ENCODE measurements around the gene LRBA.

The LRBA gene

DNA sequence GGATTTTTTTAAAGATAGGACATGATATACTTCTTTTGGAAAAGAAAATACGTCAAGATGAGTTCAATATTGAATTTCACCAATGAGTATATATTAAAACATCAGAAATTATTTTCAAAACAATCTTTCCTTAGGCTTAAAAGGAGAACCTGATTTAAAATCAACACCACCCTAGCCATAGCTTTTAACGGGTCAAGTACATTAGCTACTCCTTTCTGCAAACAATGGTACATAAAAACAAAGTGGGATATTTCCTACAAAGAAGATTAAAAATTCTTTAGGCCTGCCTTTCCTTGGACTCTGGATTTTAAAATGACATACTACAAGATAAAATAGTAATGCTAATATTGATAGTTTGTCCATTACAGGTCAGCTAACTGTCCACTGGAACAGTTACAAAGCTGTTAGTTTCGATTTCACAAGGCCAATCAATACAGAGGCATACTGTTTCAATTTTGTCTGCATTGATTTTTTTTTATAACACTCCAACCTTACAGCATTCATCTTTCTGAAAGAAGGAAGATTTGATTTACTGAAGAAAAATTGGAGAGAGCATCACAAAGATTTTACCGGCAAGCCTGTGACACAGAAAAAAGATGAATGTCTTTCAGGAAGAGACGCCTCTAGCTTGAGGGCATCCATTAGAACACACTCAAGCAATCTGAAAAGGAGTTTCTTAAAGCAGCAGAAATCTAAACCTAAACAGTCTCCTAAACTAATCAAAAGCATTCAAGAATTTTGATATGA, 335.9 kb downstream of the LRBA start:
- H3K4me3 ChIP-seq (ENCODE audit: low read depth, low read length, poor library complexity, severe bottlenecking): no peak overlapping the region
- no peak overlapping the region for H3K27ac ChIP-seq (ENCODE audit: low read depth, low read length, poor library complexity, severe bottlenecking)

DNA sequence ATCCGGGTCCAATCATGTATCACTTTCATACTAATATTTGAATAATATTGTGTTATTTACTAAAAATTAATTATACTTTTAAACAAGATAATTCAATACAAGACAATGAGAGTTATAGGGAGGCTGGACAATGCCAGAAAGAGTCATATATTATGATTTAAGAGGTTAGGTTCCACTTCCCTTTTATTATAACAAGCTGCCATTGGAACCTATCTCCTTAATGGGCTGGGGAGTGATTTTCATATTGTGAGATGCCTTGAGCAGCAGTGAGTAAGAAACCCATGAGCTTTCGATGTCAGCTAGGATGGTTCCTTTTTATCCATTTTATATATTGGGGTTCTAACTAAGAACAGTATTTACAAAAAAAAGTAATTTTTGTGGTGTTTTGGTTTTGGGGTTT, 341.3 kb downstream of the LRBA start:
- TF ChIP-seq, protein P1, sequence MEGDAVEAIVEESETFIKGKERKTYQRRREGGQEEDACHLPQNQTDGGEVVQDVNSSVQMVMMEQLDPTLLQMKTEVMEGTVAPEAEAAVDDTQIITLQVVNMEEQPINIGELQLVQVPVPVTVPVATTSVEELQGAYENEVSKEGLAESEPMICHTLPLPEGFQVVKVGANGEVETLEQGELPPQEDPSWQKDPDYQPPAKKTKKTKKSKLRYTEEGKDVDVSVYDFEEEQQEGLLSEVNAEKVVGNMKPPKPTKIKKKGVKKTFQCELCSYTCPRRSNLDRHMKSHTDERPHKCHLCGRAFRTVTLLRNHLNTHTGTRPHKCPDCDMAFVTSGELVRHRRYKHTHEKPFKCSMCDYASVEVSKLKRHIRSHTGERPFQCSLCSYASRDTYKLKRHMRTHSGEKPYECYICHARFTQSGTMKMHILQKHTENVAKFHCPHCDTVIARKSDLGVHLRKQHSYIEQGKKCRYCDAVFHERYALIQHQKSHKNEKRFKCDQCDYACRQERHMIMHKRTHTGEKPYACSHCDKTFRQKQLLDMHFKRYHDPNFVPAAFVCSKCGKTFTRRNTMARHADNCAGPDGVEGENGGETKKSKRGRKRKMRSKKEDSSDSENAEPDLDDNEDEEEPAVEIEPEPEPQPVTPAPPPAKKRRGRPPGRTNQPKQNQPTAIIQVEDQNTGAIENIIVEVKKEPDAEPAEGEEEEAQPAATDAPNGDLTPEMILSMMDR (IDR thresholded peaks at IDR 0.05; ENCODE audit: low read length): no peak
- TF ChIP-seq EZH2 (IDR thresholded peaks at IDR 0.05; ENCODE audit: borderline replicate concordance, low read length): no peak
- Histone ChIP-seq H3K4me2 (ENCODE audit: low read length) (no peak overlapping the region), H4K20me1 (ENCODE audit: insufficient read depth, low read length) (no peaks in the 10 kb centered on the region), H3K27ac (ENCODE audit: low read depth, low read length, poor library complexity, severe bottlenecking) (no peak overlapping the region), H3K9me2 (ENCODE audit: low read depth, low read length) (no peaks in the 10 kb centered on the region), H3K79me2 (ENCODE audit: insufficient read depth, low read length) (no peaks in the 10 kb centered on the region), H3K36me3 (ENCODE audit: insufficient read depth, low read length) (no peaks in the 10 kb centered on the region), H3F3A (ENCODE audit: insufficient read depth, low read length) (no peaks in the 10 kb centered on the region), H3K27me3 (ENCODE audit: insufficient read depth, low read length) (no peaks in the 10 kb centered on the region), H2AFZ (ENCODE audit: low read length) (no peak overlapping the region), H3K9ac (ENCODE audit: low read length) (no peak overlapping the region), H3K4me1 (ENCODE audit: insufficient read depth, low read length, severe bottlenecking) (no peaks in the 10 kb centered on the region), H3K9me3 (ENCODE audit: low read length) (no peaks in the 10 kb centered on the region), H3K4me3 (ENCODE audit: low read depth, low read length, poor library complexity, severe bottlenecking) (no peak overlapping the region)

More for the DNA sequence above, 335.9 kb downstream of the LRBA start:
- Histone ChIP-seq H3K4me2 (ENCODE audit: low read length) (no peak overlapping the region), H2AFZ (ENCODE audit: low read length) (no peak overlapping the region), H3K9me3 (ENCODE audit: low read length) (no peaks in the 10 kb centered on the region), H3K79me2 (ENCODE audit: insufficient read depth, low read length) (no peaks in the 10 kb centered on the region), H3K9ac (ENCODE audit: low read length) (no peak overlapping the region), H3K36me3 (ENCODE audit: insufficient read depth, low read length) (peaks cover 5% of the 10 kb centered on the region; the same call in 1 of the 2 replicates), H3K4me1 (ENCODE audit: insufficient read depth, low read length, severe bottlenecking) (peaks cover 12% of the 10 kb centered on the region), H3K9me2 (ENCODE audit: low read depth, low read length) (no peaks in the 10 kb centered on the region), H3K27me3 (ENCODE audit: insufficient read depth, low read length) (no peaks in the 10 kb centered on the region), H3F3A (ENCODE audit: insufficient read depth, low read length) (no peaks in the 10 kb centered on the region), H4K20me1 (ENCODE audit: insufficient read depth, low read length) (no peaks in the 10 kb centered on the region)
- no peak for TF ChIP-seq EZH2 (IDR thresholded peaks at IDR 0.05; ENCODE audit: borderline replicate concordance, low read length)
- TF ChIP-seq, protein P1 (IDR thresholded peaks at IDR 0.05; ENCODE audit: low read length): no peak

DNA sequence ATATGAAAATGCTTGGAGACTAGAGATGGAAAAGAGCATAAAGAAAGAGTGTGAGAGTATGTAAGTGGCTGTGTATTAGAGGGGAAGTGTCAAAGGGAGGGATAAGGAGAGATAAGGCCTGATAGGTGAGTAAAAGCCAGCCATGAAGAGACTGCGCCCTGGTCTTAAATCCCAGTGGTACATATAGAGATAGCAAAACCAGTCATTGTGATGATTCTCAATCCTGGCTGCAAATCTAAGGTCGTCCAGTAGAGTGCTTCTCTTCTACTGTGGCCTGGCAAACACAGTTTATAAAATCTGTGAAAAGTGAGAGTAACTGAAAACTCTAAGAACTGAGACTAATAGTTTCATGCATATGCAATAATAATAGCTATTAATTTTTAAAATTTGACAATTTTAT, 346.3 kb downstream of the LRBA start:
- Histone ChIP-seq H3K79me2 (ENCODE audit: insufficient read depth, low read length) (no peaks in the 10 kb centered on the region), H3F3A (ENCODE audit: insufficient read depth, low read length) (no peaks in the 10 kb centered on the region)

More for the DNA sequence above, 346.3 kb downstream of the LRBA start:
- Histone ChIP-seq H3K27ac (ENCODE audit: low read depth, low read length, poor library complexity, severe bottlenecking) (no peak overlapping the region), H4K20me1 (ENCODE audit: insufficient read depth, low read length) (no peaks in the 10 kb centered on the region), H3K36me3 (ENCODE audit: insufficient read depth, low read length) (no peaks in the 10 kb centered on the region), H3K4me2 (ENCODE audit: low read length) (no peak overlapping the region), H2AFZ (ENCODE audit: low read length) (no peak overlapping the region), H3K9me2 (ENCODE audit: low read depth, low read length) (no peaks in the 10 kb centered on the region), H3K4me3 (ENCODE audit: low read depth, low read length, poor library complexity, severe bottlenecking) (no peak overlapping the region), H3K9ac (ENCODE audit: low read length) (no peak overlapping the region), H3K4me1 (ENCODE audit: insufficient read depth, low read length, severe bottlenecking) (no peaks in the 10 kb centered on the region), H3K9me3 (ENCODE audit: low read length) (no peaks in the 10 kb centered on the region), H3K27me3 (ENCODE audit: insufficient read depth, low read length) (no peaks in the 10 kb centered on the region)
- TF ChIP-seq EZH2 (IDR thresholded peaks at IDR 0.05; ENCODE audit: borderline replicate concordance, low read length): no peak
- TF ChIP-seq, protein P1 (IDR thresholded peaks at IDR 0.05; ENCODE audit: low read length): no peak

Measured in OCI-LY1 (cell line).